ENCODE results near the gene NEDD8.

GRCh38 chr14:24260780-24261157 lies 28.6 kb upstream of the NEDD8 start:
- no peak for TF ChIP-seq POLR2AphosphoS5 (IDR thresholded peaks at IDR 0.05; ENCODE audit: low read depth, low read length)
- TF ChIP-seq, protein P1, sequence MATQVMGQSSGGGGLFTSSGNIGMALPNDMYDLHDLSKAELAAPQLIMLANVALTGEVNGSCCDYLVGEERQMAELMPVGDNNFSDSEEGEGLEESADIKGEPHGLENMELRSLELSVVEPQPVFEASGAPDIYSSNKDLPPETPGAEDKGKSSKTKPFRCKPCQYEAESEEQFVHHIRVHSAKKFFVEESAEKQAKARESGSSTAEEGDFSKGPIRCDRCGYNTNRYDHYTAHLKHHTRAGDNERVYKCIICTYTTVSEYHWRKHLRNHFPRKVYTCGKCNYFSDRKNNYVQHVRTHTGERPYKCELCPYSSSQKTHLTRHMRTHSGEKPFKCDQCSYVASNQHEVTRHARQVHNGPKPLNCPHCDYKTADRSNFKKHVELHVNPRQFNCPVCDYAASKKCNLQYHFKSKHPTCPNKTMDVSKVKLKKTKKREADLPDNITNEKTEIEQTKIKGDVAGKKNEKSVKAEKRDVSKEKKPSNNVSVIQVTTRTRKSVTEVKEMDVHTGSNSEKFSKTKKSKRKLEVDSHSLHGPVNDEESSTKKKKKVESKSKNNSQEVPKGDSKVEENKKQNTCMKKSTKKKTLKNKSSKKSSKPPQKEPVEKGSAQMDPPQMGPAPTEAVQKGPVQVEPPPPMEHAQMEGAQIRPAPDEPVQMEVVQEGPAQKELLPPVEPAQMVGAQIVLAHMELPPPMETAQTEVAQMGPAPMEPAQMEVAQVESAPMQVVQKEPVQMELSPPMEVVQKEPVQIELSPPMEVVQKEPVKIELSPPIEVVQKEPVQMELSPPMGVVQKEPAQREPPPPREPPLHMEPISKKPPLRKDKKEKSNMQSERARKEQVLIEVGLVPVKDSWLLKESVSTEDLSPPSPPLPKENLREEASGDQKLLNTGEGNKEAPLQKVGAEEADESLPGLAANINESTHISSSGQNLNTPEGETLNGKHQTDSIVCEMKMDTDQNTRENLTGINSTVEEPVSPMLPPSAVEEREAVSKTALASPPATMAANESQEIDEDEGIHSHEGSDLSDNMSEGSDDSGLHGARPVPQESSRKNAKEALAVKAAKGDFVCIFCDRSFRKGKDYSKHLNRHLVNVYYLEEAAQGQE (IDR thresholded peaks at IDR 0.05; ENCODE audit: insufficient read depth in 1 of 2, low read depth in 2 of 2, low read length in 2 of 2) = no peak
- TF ChIP-seq FOXP2 (optimal IDR thresholded peaks at IDR 0.05; ENCODE audit: borderline replicate concordance, extremely low read depth, extremely low read length, insufficient read depth) = no peak

Measured in PFSK-1 (cell line).